Left lung (tissue), 10 donors: Measurements from ENCODE around the gene IL10. TPM values are rescaled to one million over a fixed set of nuclear protein-coding genes. Genes with fewer than 3 reads are reported as not detected.
A peak's percentile ranks its signal among the peaks of the same experiment; 100 is the strongest.

Source experiments
- ATAC-seq: fragments of 200-7000 bp; cut with Tn5 transposase; one replicate; pipeline ENCODE4 v1.9.1; 2020; ENCODE audit warnings: moderate library complexity
- DNase-seq, 4 donors: peaks; one replicate each; pipeline ENCODE4 v3.0.0-alpha.2; 2013 to 2020
- H3K27ac ChIP-seq, 2 donors: fragments of 200-600 bp; sonication (generic) in 1 of 2; one replicate each; pipeline versions ENCODE4 v1.5.0 to v1.8.0; 2020 to 2021
- H3K27me3 ChIP-seq, 2 donors: fragments of 200-600 bp; sonication (generic) in 1 of 2; one replicate each; pipeline versions ENCODE4 v1.5.0 to v1.8.0; 2020 to 2021
- H3K36me3 ChIP-seq, 2 donors: fragments of 200-600 bp; sonication (generic) in 1 of 2; one replicate each; pipeline versions ENCODE4 v1.5.0 to v1.8.0; 2020 to 2021
- H3K4me1 ChIP-seq, 2 donors: fragments of 200-600 bp; one replicate each; pipeline ENCODE4 v1.8.0; 2021
- H3K4me3 ChIP-seq, 2 donors: fragments of 200-600 bp; sonication (generic) in 1 of 2; one replicate each; pipeline versions ENCODE4 v1.5.0 to v1.8.0; 2020 to 2021; ENCODE audit warnings: mild to moderate bottlenecking in 1 of 2
- H3K9me3 ChIP-seq, 2 donors: fragments of 200-600 bp; sonication (generic) in 1 of 2; one replicate each; pipeline versions ENCODE4 v1.5.0 to v1.8.0; 2020 to 2021
- intact Hi-C, 2 donors: fragments of 100-400 bp; cut with DNase I; formaldehyde crosslinking; loops; one replicate each; pipeline versions ENCODE4 v1.11.2 to v1.14.2; 2022
- polyA plus RNA-seq, 6 donors: library from polyadenylated mRNA; unstranded; fragments of 120-200 nt; gene quantifications; one replicate each; pipeline ENCODE4 v1.2.1, GENCODE V29; 2013; ENCODE audit not compliant: insufficient read length in 6 of 6
- total RNA-seq, 2 donors: library from RNA; stranded (reverse); fragmentation: NEBNext Ultra II Directional; extraction: Animal tissue kit (Norgen Biotek cat#: 25700); gene quantifications; one replicate each; pipeline ENCODE4 v1.2.1, GENCODE V29; 2021
- TF ChIP-seq, protein P1 (sequence below), 2 donors: fragments of 200-600 bp; sonication (generic) in 1 of 2; IDR thresholded peaks; one replicate each; pipeline versions ENCODE4 v1.5.0 to v1.8.0; 2021; ENCODE audit warnings: antibody characterized with exemption in 2 of 2
- donor health status: DM: no; HTN: yes; CAD: no.
- donor health status: DM: no; HTN: no; CAD: no.

Gene IL10
- total and polyA plus RNA-seq, 8 donors, result 0.24 to 6.2 (median 0.59) TPM

DNA sequence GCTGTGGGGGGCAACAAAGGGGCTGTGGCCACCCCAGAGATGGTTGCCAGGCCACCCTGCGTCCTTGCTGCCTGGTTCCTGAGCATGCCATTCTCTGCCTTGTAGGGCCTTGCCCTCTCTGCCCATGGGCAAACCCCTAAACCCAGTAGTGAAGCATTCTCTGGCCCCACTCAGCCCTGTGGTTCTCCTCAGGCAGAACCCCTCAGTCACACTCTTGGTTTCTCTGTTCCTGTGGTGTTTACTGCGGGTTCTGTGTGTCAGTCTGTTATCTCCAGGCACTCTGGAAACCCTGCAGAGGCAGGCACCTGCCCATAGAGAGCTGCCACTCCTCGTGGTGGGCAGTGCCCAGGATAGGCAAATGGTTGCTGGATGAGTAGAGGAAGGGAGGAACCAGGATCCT lies 42.8 kb downstream of the IL10 start:
- DNase-seq (no peak), ATAC-seq (no peak)
- Histone ChIP-seq H3K4me1 (peaks cover 11 to 46% of the 10 kb centered on the region in 2 donors), H3K27me3 (no peaks in the 10 kb centered on the region), H3K36me3 (peaks cover 5 to 60% of the 10 kb centered on the region in 2 donors), H3K9me3 (no peaks in the 10 kb centered on the region), H3K4me3 (no peak overlapping the region), H3K27ac (no peak overlapping the region)
- intact Hi-C loops, result loop anchor here in 1 of 2 donors (5.0 kb wide), 1 partner anchor 188 kb away; no protein-coding TSS in a partner anchor
- TF ChIP-seq, protein P1, sequence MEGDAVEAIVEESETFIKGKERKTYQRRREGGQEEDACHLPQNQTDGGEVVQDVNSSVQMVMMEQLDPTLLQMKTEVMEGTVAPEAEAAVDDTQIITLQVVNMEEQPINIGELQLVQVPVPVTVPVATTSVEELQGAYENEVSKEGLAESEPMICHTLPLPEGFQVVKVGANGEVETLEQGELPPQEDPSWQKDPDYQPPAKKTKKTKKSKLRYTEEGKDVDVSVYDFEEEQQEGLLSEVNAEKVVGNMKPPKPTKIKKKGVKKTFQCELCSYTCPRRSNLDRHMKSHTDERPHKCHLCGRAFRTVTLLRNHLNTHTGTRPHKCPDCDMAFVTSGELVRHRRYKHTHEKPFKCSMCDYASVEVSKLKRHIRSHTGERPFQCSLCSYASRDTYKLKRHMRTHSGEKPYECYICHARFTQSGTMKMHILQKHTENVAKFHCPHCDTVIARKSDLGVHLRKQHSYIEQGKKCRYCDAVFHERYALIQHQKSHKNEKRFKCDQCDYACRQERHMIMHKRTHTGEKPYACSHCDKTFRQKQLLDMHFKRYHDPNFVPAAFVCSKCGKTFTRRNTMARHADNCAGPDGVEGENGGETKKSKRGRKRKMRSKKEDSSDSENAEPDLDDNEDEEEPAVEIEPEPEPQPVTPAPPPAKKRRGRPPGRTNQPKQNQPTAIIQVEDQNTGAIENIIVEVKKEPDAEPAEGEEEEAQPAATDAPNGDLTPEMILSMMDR (IDR thresholded peaks at IDR 0.05), result no peak

GRCh38 chr1:206729050-206729449 lies 43.2 kb downstream of the IL10 start:
- no peak for ATAC-seq
- intact Hi-C loops, result loop anchor here in 1 of 2 donors (5.0 kb wide), 1 partner anchor 188 kb away; no protein-coding TSS in a partner anchor
- peaks cover 5 to 56% of the 10 kb centered on the region in 2 donors for H3K36me3 ChIP-seq

GRCh38 chr1:206728697-206728987 lies 43.7 kb downstream of the IL10 start:
- intact Hi-C loops, result loop anchor here in 1 of 2 donors (5.0 kb wide), 1 partner anchor 189 kb away; no protein-coding TSS in a partner anchor
- H3K27ac ChIP-seq, result no peak overlapping the region
- no peak for ATAC-seq
- H3K4me3 ChIP-seq, result no peak overlapping the region
- peaks cover 5 to 52% of the 10 kb centered on the region in 2 donors for H3K36me3 ChIP-seq
- peaks cover 17 to 51% of the 10 kb centered on the region in 2 donors for H3K4me1 ChIP-seq
- TF ChIP-seq, protein P1 (IDR thresholded peaks at IDR 0.05), result no peak
- no peak for DNase-seq
- no peaks in the 10 kb centered on the region for H3K27me3 ChIP-seq
- H3K9me3 ChIP-seq, result no peaks in the 10 kb centered on the region

More at GRCh38 chr1:206729050-206729449, 43.2 kb downstream of the IL10 start:
- Histone ChIP-seq H3K4me1 (peaks cover 13 to 47% of the 10 kb centered on the region in 2 donors), H3K4me3 (no peak overlapping the region), H3K27ac (no peak overlapping the region), H3K27me3 (no peaks in the 10 kb centered on the region), H3K9me3 (no peaks in the 10 kb centered on the region)
- TF ChIP-seq, protein P1 (IDR thresholded peaks at IDR 0.05), result no peak
- DNase-seq, result no peak

DNA sequence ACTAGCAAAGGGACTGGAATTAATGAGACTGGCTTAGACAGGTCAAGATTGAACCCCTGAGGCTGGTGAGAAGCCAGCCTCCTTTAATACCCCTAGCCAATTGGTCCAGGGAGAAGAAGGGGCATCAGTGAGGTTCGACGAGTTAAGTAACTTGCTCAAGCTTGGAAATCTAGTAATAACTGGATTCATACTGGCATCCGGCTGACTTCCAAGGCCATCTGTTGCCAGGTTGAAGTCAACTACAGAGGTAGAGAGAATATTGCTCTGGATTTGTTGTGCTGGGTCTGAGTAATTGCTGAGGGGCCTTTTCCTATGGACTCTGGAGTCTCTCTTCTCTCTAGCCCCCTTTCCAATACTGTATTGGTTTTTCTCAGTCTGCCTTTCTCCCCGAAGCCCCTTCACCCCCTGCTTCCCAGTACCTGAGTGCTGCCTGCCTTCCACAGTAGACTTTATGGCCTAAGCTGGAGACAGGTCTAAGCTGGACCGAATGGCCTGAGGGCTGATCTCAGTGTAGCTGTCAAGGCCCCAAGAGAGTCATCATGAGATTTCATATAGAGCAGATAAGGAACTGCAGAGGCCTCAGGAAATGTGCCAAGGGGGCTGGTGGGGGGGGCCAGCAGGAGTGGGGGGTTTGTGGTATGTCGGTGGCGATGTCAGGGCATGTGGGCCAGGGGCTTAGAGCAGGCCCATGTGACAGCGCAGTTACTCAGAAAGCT lies 44.2 kb downstream of the IL10 start:
- Histone ChIP-seq H3K4me1 (peaks cover 22 to 56% of the 10 kb centered on the region in 2 donors), H3K36me3 (peaks cover 5 to 47% of the 10 kb centered on the region in 2 donors), H3K4me3 (no peak overlapping the region), H3K27ac (no peak overlapping the region), H3K27me3 (no peaks in the 10 kb centered on the region), H3K9me3 (no peaks in the 10 kb centered on the region)
- no peak for DNase-seq
- intact Hi-C loops, result loop anchor here in 1 of 2 donors (5.0 kb wide), 1 partner anchor 189 kb away; no protein-coding TSS in a partner anchor
- no peak for ATAC-seq
- TF ChIP-seq, protein P1 (IDR thresholded peaks at IDR 0.05), result no peak

GRCh38 chr1:206725109-206725963 lies 47.0 kb downstream of the IL10 start:
- no peaks in the 10 kb centered on the region for H3K9me3 ChIP-seq
- DNase-seq, result no peak
- H3K4me3 ChIP-seq, result no peak overlapping the region
- peaks cover 0 to 19% of the 10 kb centered on the region in 2 donors for H3K36me3 ChIP-seq
- intact Hi-C loops, result loop anchor here in 1 of 2 donors (5.0 kb wide), 1 partner anchor 192 kb away; no protein-coding TSS in a partner anchor
- H3K4me1 ChIP-seq, result peaks cover 28 to 80% of the 10 kb centered on the region in 2 donors
- no peaks in the 10 kb centered on the region for H3K27me3 ChIP-seq
- ATAC-seq, result peak; percentile 45
- peak overlapping the region; percentile 73 to 75 for H3K27ac ChIP-seq
- TF ChIP-seq, protein P1 (IDR thresholded peaks at IDR 0.05), result peak; percentile 52 to 56
